WTC11 (cell line): ENCODE measurements around the gene PARM1. TPM values are rescaled to one million over a fixed set of nuclear protein-coding genes. Genes with fewer than 3 reads are reported as not detected.

Source experiments
- ATAC-seq: fragments of 200-7000 bp; cut with Tn5 transposase; 2 replicates; pipeline ENCODE4 v1.10.0; 2021; ENCODE audit warnings: mild to moderate bottlenecking, moderate library complexity
- CTCF ChIA-PET: fragments of 300-600 bp; sonication (Branson Sonifier 250); formaldehyde crosslinking; loops from one replicate; lab custom pipeline; 2021; ENCODE audit warnings: antibody characterized with exemption; lab: Charles Lee
- POLR2A ChIA-PET: fragments of 350-600 bp; sonication (Branson Sonifier 250); formaldehyde crosslinking; loops from one replicate; lab custom pipeline; 2021; ENCODE audit warnings: antibody characterized with exemption; lab: Charles Lee
- DNase-seq: peaks from one replicate; pipeline ENCODE4 v3.0.0; 2021; ENCODE audit warnings: low spot score
- H3K27ac Mint-ChIP-seq: 2 replicates; pipeline ENCODE4 v1.8.0; 2021; ENCODE audit warnings: mixed read lengths
- H3K27me3 Mint-ChIP-seq: 2 replicates; pipeline ENCODE4 v1.8.0; 2021; ENCODE audit warnings: low read depth, mild to moderate bottlenecking, moderate library complexity, mixed read lengths
- H3K36me3 Mint-ChIP-seq: 2 replicates; pipeline ENCODE4 v1.8.0; 2021; ENCODE audit warnings: mixed read lengths
- H3K4me1 Mint-ChIP-seq: 2 replicates; pipeline ENCODE4 v1.8.0; 2022; ENCODE audit warnings: mixed read lengths
- H3K4me3 Mint-ChIP-seq: 2 replicates; pipeline ENCODE4 v1.8.0; 2021; ENCODE audit warnings: mild to moderate bottlenecking, moderate library complexity, mixed read lengths
- H3K9me3 Mint-ChIP-seq: 2 replicates; pipeline ENCODE4 v1.8.0; 2021; ENCODE audit warnings: mixed read lengths
- ESRRA ChIP-seq: sonication (generic); formaldehyde crosslinking; IDR thresholded peaks from 2 replicates; pipeline ENCODE4 v1.8.1; 2022; ENCODE audit warnings: mild to moderate bottlenecking, missing genetic modification reagents, borderline replicate concordance
- ETV6 ChIP-seq: sonication (generic); formaldehyde crosslinking; IDR thresholded peaks from 2 replicates; pipeline ENCODE4 v1.8.1; 2022; ENCODE audit warnings: mild to moderate bottlenecking, missing genetic modification reagents
- GABPB1 ChIP-seq: sonication (generic); formaldehyde crosslinking; IDR thresholded peaks from 2 replicates; pipeline ENCODE4 v1.8.1; 2023; ENCODE audit warnings: mild to moderate bottlenecking, missing genetic modification reagents
- GRHL2 ChIP-seq: fragments of 250-450 bp; sonication (Bioruptor Pico); IDR thresholded peaks from 2 replicates; pipeline ENCODE4 v1.8.0; 2022; ENCODE audit warnings: mild to moderate bottlenecking, moderate library complexity; ENCODE audit not compliant: insufficient replicate concordance, severe bottlenecking
- IRF2 ChIP-seq: sonication (generic); formaldehyde crosslinking; IDR thresholded peaks from 2 replicates; pipeline ENCODE4 v1.8.0; 2022; ENCODE audit warnings: low read depth, missing genetic modification reagents, borderline replicate concordance
- JAZF1 ChIP-seq: fragments of 250-450 bp; sonication (Bioruptor Pico); IDR thresholded peaks from 2 replicates; pipeline ENCODE4 v1.9.0; 2021; ENCODE audit warnings: moderate library complexity, mild to moderate bottlenecking, inconsistent platforms
- KAT7 ChIP-seq: sonication (generic); formaldehyde crosslinking; IDR thresholded peaks from 2 replicates; pipeline ENCODE4 v1.8.1; 2023; ENCODE audit warnings: missing genetic modification reagents, mild to moderate bottlenecking, borderline replicate concordance
- NFE2L1 ChIP-seq: sonication (generic); formaldehyde crosslinking; IDR thresholded peaks from 2 replicates; pipeline ENCODE4 v1.8.1; 2023; ENCODE audit warnings: missing genetic modification reagents
- RELA ChIP-seq: sonication (generic); formaldehyde crosslinking; IDR thresholded peaks from 2 replicates; pipeline ENCODE4 v1.8.1; 2022; ENCODE audit warnings: missing genetic modification reagents, mild to moderate bottlenecking, borderline replicate concordance
- SMAD3 ChIP-seq: sonication (generic); formaldehyde crosslinking; IDR thresholded peaks from 2 replicates; pipeline ENCODE4 v1.8.0; 2022; ENCODE audit warnings: missing genetic modification reagents, mild to moderate bottlenecking, borderline replicate concordance
- TEAD4 ChIP-seq: sonication (generic); formaldehyde crosslinking; IDR thresholded peaks from 2 replicates; pipeline ENCODE4 v1.8.0; 2022; ENCODE audit warnings: mild to moderate bottlenecking, missing genetic modification reagents
- ZBTB21 ChIP-seq: sonication (generic); formaldehyde crosslinking; IDR thresholded peaks from 2 replicates; pipeline ENCODE4 v1.8.1; 2023; ENCODE audit warnings: mild to moderate bottlenecking, missing genetic modification reagents, borderline replicate concordance
- ZNF219 ChIP-seq: sonication (generic); formaldehyde crosslinking; IDR thresholded peaks from 2 replicates; pipeline ENCODE4 v1.8.0; 2023; ENCODE audit warnings: missing genetic modification reagents, mild to moderate bottlenecking, borderline replicate concordance
- ZNF396 ChIP-seq: fragments of 250-450 bp; sonication (Bioruptor Pico); IDR thresholded peaks from 2 replicates; pipeline ENCODE4 v1.8.0; 2021; ENCODE audit warnings: mild to moderate bottlenecking, moderate library complexity, borderline replicate concordance
- ZNF416 ChIP-seq: fragments of 250-450 bp; sonication (Bioruptor Pico); IDR thresholded peaks from 2 replicates; pipeline ENCODE4 v1.9.0; 2021; ENCODE audit warnings: mild to moderate bottlenecking, inconsistent platforms
- total RNA-seq: library from RNA; stranded (reverse); gene quantifications from 3 replicates; pipeline ENCODE4 v1.2.3, GENCODE V29; 2021
- TF ChIP-seq, protein P1 (sequence below): sonication (generic); formaldehyde crosslinking; IDR thresholded peaks from 2 replicates; pipeline ENCODE4 v1.8.1; 2023; ENCODE audit warnings: mild to moderate bottlenecking, missing genetic modification reagents
- TF ChIP-seq, protein P2 (sequence below): fragments of 250-450 bp; sonication (Bioruptor Pico); IDR thresholded peaks from 2 replicates; pipeline ENCODE4 v1.9.0; 2021; ENCODE audit warnings: mild to moderate bottlenecking, borderline replicate concordance
- TF ChIP-seq, protein P3 (sequence below): sonication (generic); formaldehyde crosslinking; IDR thresholded peaks from 2 replicates; pipeline ENCODE4 v1.8.1; 2022; ENCODE audit warnings: mild to moderate bottlenecking, missing genetic modification reagents, moderate library complexity, borderline replicate concordance
- TF ChIP-seq, protein P4 (sequence below): fragments of 250-450 bp; sonication (Bioruptor Pico); IDR thresholded peaks from 2 replicates; pipeline ENCODE4 v1.9.0; 2021; ENCODE audit warnings: mild to moderate bottlenecking
- TF ChIP-seq, protein P5 (sequence below): fragments of 250-450 bp; sonication (Bioruptor Pico); IDR thresholded peaks from 2 replicates; pipeline ENCODE4 v1.8.0; 2021; ENCODE audit warnings: mild to moderate bottlenecking
- TF ChIP-seq, protein P6 (sequence below): fragments of 250-450 bp; sonication (Bioruptor Pico); IDR thresholded peaks from 2 replicates; pipeline ENCODE4 v1.9.0; 2021; ENCODE audit warnings: moderate library complexity, mild to moderate bottlenecking, inconsistent platforms, borderline replicate concordance

The PARM1 gene
- total RNA-seq, 1 experiment from 2014 or later = 6.3 TPM

DNA sequence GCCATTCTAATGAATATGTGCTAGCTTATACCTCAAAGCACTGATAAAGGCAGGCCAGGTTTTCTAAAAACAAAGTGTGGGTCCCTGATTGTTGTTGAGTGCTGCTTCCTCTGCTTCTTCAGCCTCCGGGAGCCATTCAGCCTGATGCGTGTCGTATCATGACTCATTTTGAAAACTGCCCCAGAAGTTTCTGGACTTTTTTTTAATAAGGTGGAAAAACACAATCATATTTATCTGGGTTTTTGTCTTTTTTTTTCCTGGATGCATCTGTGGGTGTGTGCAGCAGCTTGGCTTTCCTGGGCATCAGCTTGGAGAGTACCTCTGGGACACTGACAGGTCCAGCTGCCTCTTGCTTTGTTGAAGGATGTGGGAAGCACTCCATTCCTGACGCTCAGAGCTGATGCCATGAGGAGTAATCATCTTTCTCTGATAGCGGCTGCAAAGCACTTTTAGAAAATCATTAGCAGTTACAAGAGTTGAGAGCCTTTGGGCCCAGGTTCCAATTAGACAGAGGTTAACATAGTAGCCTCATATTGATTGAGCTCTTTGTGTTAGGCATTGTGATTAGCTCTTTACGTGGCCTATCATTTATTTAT, 66.9 kb downstream of the PARM1 start:
- peaks cover 4% of the 10 kb centered on the region for H3K27me3 Mint-ChIP-seq
- no peak for DNase-seq

DNA sequence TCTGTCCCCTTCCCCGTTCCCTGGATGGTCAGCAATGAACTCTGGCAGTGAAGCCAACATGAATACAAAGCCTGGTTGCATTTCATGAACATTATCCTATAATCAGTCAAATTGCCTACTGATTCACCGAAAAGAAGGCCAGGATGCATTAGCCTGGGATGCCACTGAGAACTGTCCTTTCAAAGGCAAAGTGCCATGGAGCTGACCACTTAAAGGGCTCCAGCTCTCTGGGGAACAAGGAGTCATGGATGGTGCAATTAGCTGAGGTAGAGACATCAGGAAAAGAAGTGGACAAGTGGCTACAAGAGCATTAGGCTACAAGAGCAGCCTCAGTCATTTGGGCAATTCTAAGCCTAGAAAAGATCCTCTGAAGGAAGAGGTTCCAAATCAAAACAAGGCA, 69.0 kb downstream of the PARM1 start:
- ATAC-seq = no peak

More for the DNA sequence above, 66.9 kb downstream of the PARM1 start:
- Mint-ChIP-seq H3K4me1 (peaks cover 7% of the 10 kb centered on the region), H3K36me3 (no peaks in the 10 kb centered on the region), H3K27ac (no peak overlapping the region), H3K4me3 (no peak overlapping the region), H3K9me3 (no peaks in the 10 kb centered on the region)
- no peak for ATAC-seq
- POLR2A ChIA-PET = no interaction called here
- no peak for TF ChIP-seq GABPB1 (CRISPR knock-in tag)
- TF ChIP-seq, protein P1, sequence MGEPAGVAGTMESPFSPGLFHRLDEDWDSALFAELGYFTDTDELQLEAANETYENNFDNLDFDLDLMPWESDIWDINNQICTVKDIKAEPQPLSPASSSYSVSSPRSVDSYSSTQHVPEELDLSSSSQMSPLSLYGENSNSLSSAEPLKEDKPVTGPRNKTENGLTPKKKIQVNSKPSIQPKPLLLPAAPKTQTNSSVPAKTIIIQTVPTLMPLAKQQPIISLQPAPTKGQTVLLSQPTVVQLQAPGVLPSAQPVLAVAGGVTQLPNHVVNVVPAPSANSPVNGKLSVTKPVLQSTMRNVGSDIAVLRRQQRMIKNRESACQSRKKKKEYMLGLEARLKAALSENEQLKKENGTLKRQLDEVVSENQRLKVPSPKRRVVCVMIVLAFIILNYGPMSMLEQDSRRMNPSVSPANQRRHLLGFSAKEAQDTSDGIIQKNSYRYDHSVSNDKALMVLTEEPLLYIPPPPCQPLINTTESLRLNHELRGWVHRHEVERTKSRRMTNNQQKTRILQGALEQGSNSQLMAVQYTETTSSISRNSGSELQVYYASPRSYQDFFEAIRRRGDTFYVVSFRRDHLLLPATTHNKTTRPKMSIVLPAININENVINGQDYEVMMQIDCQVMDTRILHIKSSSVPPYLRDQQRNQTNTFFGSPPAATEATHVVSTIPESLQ (CRISPR knock-in tag) = no peak
- TF ChIP-seq, protein P2, sequence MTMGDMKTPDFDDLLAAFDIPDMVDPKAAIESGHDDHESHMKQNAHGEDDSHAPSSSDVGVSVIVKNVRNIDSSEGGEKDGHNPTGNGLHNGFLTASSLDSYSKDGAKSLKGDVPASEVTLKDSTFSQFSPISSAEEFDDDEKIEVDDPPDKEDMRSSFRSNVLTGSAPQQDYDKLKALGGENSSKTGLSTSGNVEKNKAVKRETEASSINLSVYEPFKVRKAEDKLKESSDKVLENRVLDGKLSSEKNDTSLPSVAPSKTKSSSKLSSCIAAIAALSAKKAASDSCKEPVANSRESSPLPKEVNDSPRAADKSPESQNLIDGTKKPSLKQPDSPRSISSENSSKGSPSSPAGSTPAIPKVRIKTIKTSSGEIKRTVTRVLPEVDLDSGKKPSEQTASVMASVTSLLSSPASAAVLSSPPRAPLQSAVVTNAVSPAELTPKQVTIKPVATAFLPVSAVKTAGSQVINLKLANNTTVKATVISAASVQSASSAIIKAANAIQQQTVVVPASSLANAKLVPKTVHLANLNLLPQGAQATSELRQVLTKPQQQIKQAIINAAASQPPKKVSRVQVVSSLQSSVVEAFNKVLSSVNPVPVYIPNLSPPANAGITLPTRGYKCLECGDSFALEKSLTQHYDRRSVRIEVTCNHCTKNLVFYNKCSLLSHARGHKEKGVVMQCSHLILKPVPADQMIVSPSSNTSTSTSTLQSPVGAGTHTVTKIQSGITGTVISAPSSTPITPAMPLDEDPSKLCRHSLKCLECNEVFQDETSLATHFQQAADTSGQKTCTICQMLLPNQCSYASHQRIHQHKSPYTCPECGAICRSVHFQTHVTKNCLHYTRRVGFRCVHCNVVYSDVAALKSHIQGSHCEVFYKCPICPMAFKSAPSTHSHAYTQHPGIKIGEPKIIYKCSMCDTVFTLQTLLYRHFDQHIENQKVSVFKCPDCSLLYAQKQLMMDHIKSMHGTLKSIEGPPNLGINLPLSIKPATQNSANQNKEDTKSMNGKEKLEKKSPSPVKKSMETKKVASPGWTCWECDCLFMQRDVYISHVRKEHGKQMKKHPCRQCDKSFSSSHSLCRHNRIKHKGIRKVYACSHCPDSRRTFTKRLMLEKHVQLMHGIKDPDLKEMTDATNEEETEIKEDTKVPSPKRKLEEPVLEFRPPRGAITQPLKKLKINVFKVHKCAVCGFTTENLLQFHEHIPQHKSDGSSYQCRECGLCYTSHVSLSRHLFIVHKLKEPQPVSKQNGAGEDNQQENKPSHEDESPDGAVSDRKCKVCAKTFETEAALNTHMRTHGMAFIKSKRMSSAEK (CRISPR knock-in tag) = no peak
- no peak for TF ChIP-seq ZNF416 (CRISPR knock-in tag)
- TF ChIP-seq ZNF396 (CRISPR knock-in tag) = no peak
- no peak for TF ChIP-seq NFE2L1 (CRISPR knock-in tag)
- CTCF ChIA-PET = interaction anchor here (0.9 kb wide), 1 partner anchor 30 kb away, joined by 3 read pairs; no protein-coding TSS in a partner anchor

More for the DNA sequence above, 69.0 kb downstream of the PARM1 start:
- DNase-seq = no peak
- Mint-ChIP-seq H3K4me3 (no peak overlapping the region), H3K9me3 (peaks cover 7% of the 10 kb centered on the region), H3K36me3 (peaks cover 8% of the 10 kb centered on the region), H3K27me3 (peaks cover 4% of the 10 kb centered on the region), H3K27ac (no peak overlapping the region), H3K4me1 (peaks cover 7% of the 10 kb centered on the region)
- ChIA-PET POLR2A (no interaction called here), CTCF (interaction anchor here (1.4 kb wide), 1 partner anchor 32 kb away, joined by 3 read pairs; no protein-coding TSS in a partner anchor)
- TF ChIP-seq RELA (CRISPR knock-in tag) = no peak
- no peak for TF ChIP-seq ZNF219
- TF ChIP-seq, protein P3, sequence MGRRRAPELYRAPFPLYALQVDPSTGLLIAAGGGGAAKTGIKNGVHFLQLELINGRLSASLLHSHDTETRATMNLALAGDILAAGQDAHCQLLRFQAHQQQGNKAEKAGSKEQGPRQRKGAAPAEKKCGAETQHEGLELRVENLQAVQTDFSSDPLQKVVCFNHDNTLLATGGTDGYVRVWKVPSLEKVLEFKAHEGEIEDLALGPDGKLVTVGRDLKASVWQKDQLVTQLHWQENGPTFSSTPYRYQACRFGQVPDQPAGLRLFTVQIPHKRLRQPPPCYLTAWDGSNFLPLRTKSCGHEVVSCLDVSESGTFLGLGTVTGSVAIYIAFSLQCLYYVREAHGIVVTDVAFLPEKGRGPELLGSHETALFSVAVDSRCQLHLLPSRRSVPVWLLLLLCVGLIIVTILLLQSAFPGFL (CRISPR knock-in tag) = no peak
- TF ChIP-seq, protein P4, sequence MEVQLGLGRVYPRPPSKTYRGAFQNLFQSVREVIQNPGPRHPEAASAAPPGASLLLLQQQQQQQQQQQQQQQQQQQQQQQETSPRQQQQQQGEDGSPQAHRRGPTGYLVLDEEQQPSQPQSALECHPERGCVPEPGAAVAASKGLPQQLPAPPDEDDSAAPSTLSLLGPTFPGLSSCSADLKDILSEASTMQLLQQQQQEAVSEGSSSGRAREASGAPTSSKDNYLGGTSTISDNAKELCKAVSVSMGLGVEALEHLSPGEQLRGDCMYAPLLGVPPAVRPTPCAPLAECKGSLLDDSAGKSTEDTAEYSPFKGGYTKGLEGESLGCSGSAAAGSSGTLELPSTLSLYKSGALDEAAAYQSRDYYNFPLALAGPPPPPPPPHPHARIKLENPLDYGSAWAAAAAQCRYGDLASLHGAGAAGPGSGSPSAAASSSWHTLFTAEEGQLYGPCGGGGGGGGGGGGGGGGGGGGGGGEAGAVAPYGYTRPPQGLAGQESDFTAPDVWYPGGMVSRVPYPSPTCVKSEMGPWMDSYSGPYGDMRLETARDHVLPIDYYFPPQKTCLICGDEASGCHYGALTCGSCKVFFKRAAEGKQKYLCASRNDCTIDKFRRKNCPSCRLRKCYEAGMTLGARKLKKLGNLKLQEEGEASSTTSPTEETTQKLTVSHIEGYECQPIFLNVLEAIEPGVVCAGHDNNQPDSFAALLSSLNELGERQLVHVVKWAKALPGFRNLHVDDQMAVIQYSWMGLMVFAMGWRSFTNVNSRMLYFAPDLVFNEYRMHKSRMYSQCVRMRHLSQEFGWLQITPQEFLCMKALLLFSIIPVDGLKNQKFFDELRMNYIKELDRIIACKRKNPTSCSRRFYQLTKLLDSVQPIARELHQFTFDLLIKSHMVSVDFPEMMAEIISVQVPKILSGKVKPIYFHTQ (CRISPR knock-in tag) = no peak
- no peak for TF ChIP-seq TEAD4 (CRISPR knock-in tag)
- TF ChIP-seq IRF2 (CRISPR knock-in tag) = no peak
- TF ChIP-seq, protein P5, sequence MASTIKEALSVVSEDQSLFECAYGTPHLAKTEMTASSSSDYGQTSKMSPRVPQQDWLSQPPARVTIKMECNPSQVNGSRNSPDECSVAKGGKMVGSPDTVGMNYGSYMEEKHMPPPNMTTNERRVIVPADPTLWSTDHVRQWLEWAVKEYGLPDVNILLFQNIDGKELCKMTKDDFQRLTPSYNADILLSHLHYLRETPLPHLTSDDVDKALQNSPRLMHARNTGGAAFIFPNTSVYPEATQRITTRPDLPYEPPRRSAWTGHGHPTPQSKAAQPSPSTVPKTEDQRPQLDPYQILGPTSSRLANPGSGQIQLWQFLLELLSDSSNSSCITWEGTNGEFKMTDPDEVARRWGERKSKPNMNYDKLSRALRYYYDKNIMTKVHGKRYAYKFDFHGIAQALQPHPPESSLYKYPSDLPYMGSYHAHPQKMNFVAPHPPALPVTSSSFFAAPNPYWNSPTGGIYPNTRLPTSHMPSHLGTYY = no peak
- no peak for TF ChIP-seq ZBTB21
- TF ChIP-seq JAZF1 (CRISPR knock-in tag) = no peak
- no peak for TF ChIP-seq SMAD3 (CRISPR knock-in tag)
- TF ChIP-seq, protein P6, sequence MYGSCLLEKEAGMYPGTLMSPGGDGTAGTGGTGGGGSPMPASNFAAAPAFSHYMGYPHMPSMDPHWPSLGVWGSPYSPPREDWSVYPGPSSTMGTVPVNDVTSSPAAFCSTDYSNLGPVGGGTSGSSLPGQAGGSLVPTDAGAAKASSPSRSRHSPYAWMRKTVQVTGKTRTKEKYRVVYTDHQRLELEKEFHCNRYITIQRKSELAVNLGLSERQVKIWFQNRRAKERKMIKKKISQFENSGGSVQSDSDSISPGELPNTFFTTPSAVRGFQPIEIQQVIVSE (CRISPR knock-in tag) = no peak
- TF ChIP-seq GRHL2 (CRISPR knock-in tag) = no peak
- no peak for TF ChIP-seq ETV6 (CRISPR knock-in tag)
- TF ChIP-seq ESRRA (CRISPR knock-in tag) = no peak
- TF ChIP-seq GABPB1 (CRISPR knock-in tag) = no peak
- no peak for TF ChIP-seq KAT7
